Smooth muscle cell (in vitro differentiated cells): Measurements from ENCODE around the gene OR6N2. TPM values are rescaled to one million over a fixed set of nuclear protein-coding genes. Genes with fewer than 3 reads are reported as not detected.

ENCODE experiments used
- DNase-seq: peaks from one replicate; lab custom pipeline; 2025; ENCODE audit not compliant: unreplicated experiment; lab: John Stamatoyannopoulos, UW
- H2AFZ ChIP-seq: fragments of 200-600 bp; sonication (generic); 2 replicates; pipeline ENCODE4 v1.6.0; 2016; ENCODE audit warnings: antibody characterized with exemption, low read depth, mild to moderate bottlenecking
- H3F3A ChIP-seq: fragments of 200-600 bp; sonication (generic); 2 replicates; pipeline ENCODE4 v1.6.0; 2017; ENCODE audit warnings: antibody characterized with exemption, low read depth
- H3K27ac ChIP-seq: fragments of 200-600 bp; sonication (generic); 2 replicates; pipeline ENCODE4 v1.5.1; 2016; ENCODE audit warnings: low read depth, mild to moderate bottlenecking
- H3K27me3 ChIP-seq: fragments of 200-600 bp; sonication (generic); 2 replicates; pipeline ENCODE4 v1.6.1; 2016; ENCODE audit warnings: low read depth, mild to moderate bottlenecking
- H3K36me3 ChIP-seq: fragments of 200-600 bp; sonication (generic); 2 replicates; pipeline ENCODE4 v1.5.1; 2016; ENCODE audit warnings: low read depth
- H3K4me1 ChIP-seq: fragments of 200-600 bp; sonication (generic); 2 replicates; pipeline ENCODE4 v1.5.1; 2016; ENCODE audit warnings: low read depth
- H3K4me2 ChIP-seq: fragments of 200-600 bp; sonication (generic); 2 replicates; pipeline ENCODE4 v1.6.0; 2016; ENCODE audit warnings: mild to moderate bottlenecking
- H3K4me3 ChIP-seq: fragments of 200-600 bp; sonication (generic); 2 replicates; pipeline ENCODE4 v1.5.1; 2016; ENCODE audit warnings: mild to moderate bottlenecking
- H3K79me2 ChIP-seq: fragments of 200-600 bp; sonication (generic); 2 replicates; pipeline ENCODE4 v1.6.0; 2016; ENCODE audit warnings: low read depth, mild to moderate bottlenecking
- H3K9ac ChIP-seq: fragments of 200-600 bp; sonication (generic); 2 replicates; pipeline ENCODE4 v1.6.0; 2016; ENCODE audit warnings: low read depth
- H3K9me3 ChIP-seq: fragments of 200-600 bp; sonication (generic); replicated peaks from 2 replicates; pipeline ENCODE4 v1.5.1; 2016; ENCODE audit warnings: low read depth
- H4K20me1 ChIP-seq: fragments of 200-600 bp; sonication (generic); 2 replicates; pipeline ENCODE4 v1.6.0; 2016; ENCODE audit warnings: low read depth
- CTCF ChIP-seq: fragments of 200-600 bp; sonication (generic); IDR thresholded peaks from 2 replicates; pipeline ENCODE4 v1.5.1; 2017; ENCODE audit warnings: borderline replicate concordance, mild to moderate bottlenecking, antibody characterized with exemption; ENCODE audit not compliant: insufficient read depth, poor library complexity, severe bottlenecking
- WGBS: methylation state at CpG from one replicate; pipeline ENCODE4 v1.1.7; 2016; ENCODE audit warnings: low lambda C conversion rate; 5-methylcytosine and 5-hydroxymethylcytosine counted together
- polyA plus RNA-seq: library from polyadenylated mRNA; unstranded; fragments of >200 nt; fragmentation: Nextera tagmentation; extraction: Ambion mirVana; gene quantifications from 2 replicates; pipeline ENCODE4 v1.2.1, GENCODE V29; 2016
- total RNA-seq: library from RNA; depleted of rRNA; stranded (reverse); fragments of >200 nt; gene quantifications from 2 replicates; pipeline ENCODE4 v1.2.3, GENCODE V29; 2014

OR6N2 gene
- total and polyA plus RNA-seq, 2 experiments from 2014 or later, result not detected

DNA sequence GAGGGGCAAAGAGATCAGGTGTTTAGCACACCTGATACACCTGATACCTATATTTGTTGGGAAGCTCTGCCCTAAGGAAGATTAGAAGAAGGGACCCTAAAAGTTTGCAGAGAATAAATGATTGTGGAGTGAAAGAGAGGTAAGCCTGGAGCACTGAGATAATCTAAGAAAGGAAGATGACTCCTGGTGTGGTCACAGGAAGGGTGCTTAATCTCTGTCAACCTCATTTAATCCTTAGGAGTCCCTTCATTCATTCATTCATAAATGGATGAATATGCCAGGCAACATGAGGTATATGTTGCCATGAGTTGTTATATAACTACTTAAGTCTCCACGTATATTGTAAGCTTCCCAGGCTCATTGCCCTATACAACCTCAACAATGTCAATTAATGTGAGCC lies 34.0 kb upstream of the OR6N2 start:
- Histone ChIP-seq H3K27ac (no peak overlapping the region), H3K36me3 (no peaks in the 10 kb centered on the region), H3K9me3 (no peaks in the 10 kb centered on the region), H3F3A (peaks cover 10% of the 10 kb centered on the region), H3K4me1 (peaks cover 11% of the 10 kb centered on the region), H2AFZ (no peak overlapping the region), H3K4me2 (no peak overlapping the region), H3K27me3 (no peaks in the 10 kb centered on the region), H3K79me2 (no peaks in the 10 kb centered on the region), H4K20me1 (no peaks in the 10 kb centered on the region), H3K9ac (no peak overlapping the region), H3K4me3 (no peak overlapping the region)
- no peak for TF ChIP-seq CTCF
- DNase-seq, result no peak
- WGBS, result 93% methylated on average over 1 of the region's 1 CpG

- no peak overlapping the region for H3K4me2 ChIP-seq
These were observed 32.2 kb upstream of the OR6N2 start for GRCh38 chr1:158813164-158813563.

DNA sequence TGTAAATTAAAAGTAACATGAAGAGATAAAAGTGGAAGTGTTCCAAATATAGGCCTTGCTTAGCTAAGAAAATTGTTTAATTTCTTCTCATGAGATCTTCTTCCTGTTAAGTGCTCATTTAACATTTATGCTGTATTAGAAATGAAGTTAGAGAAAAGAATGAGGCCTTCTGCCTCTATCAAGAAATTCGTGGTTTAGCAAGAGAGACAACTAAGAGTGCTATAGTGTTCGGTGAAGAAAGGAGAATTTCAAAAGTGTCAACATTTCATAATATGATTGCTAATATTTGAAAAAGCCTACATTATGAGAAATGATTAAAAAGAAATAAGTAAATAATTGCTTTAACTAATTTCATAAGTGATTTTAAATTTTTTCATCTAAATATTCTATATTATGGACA lies 31.3 kb upstream of the OR6N2 start:
- H4K20me1 ChIP-seq, result no peaks in the 10 kb centered on the region
- H3K4me1 ChIP-seq, result no peaks in the 10 kb centered on the region
- no peaks in the 10 kb centered on the region for H3K79me2 ChIP-seq
- no peaks in the 10 kb centered on the region for H3K36me3 ChIP-seq
- H3K4me2 ChIP-seq, result no peak overlapping the region
- WGBS, result 89% methylated on average over 2 of the region's 2 CpGs
- H2AFZ ChIP-seq, result no peak overlapping the region
- no peak for DNase-seq
- H3K9me3 ChIP-seq, result no peaks in the 10 kb centered on the region
- TF ChIP-seq CTCF, result no peak
- H3K27ac ChIP-seq, result no peak overlapping the region
- H3K27me3 ChIP-seq, result no peaks in the 10 kb centered on the region
- H3F3A ChIP-seq, result no peaks in the 10 kb centered on the region
- H3K4me3 ChIP-seq, result no peak overlapping the region
- no peak overlapping the region for H3K9ac ChIP-seq

More at GRCh38 chr1:158813164-158813563, 32.2 kb upstream of the OR6N2 start:
- TF ChIP-seq CTCF, result no peak
- H2AFZ ChIP-seq, result peak overlapping the region; percentile 6
- peaks cover 4% of the 10 kb centered on the region for H3F3A ChIP-seq
- H3K36me3 ChIP-seq, result no peaks in the 10 kb centered on the region
- DNase-seq, result no peak
- WGBS, result 74% methylated on average over 3 of the region's 3 CpGs
- no peaks in the 10 kb centered on the region for H3K9me3 ChIP-seq
- H3K4me3 ChIP-seq, result no peak overlapping the region
- H3K27me3 ChIP-seq, result no peaks in the 10 kb centered on the region
- no peak overlapping the region for H3K27ac ChIP-seq
- H3K4me1 ChIP-seq, result peaks cover 2% of the 10 kb centered on the region
- H3K9ac ChIP-seq, result no peak overlapping the region
- no peaks in the 10 kb centered on the region for H3K79me2 ChIP-seq
- H4K20me1 ChIP-seq, result no peaks in the 10 kb centered on the region

GRCh38 chr1:158810311-158810710 lies 29.3 kb upstream of the OR6N2 start:
- H3K27ac ChIP-seq, result no peak overlapping the region
- WGBS, result 74% methylated on average over 4 of the region's 4 CpGs

More at GRCh38 chr1:158810311-158810710, 29.3 kb upstream of the OR6N2 start:
- Histone ChIP-seq H3K9ac (no peak overlapping the region), H2AFZ (no peak overlapping the region), H3F3A (no peaks in the 10 kb centered on the region), H3K79me2 (no peaks in the 10 kb centered on the region), H3K36me3 (no peaks in the 10 kb centered on the region), H3K4me3 (no peak overlapping the region), H3K4me2 (no peak overlapping the region), H4K20me1 (no peaks in the 10 kb centered on the region), H3K27me3 (no peaks in the 10 kb centered on the region), H3K4me1 (no peaks in the 10 kb centered on the region), H3K9me3 (no peaks in the 10 kb centered on the region)
- no peak for DNase-seq
- no peak for TF ChIP-seq CTCF
